Fibroblast of gingiva (primary cell): ENCODE data around the gene GOLGA8M.
"Not testable (repeated sequence)": the region's sequence is repeated elsewhere in the genome, so short reads cannot be mapped to it uniquely, and the experiment has no call there.

Experiments
- DNase-seq: peaks from one replicate; pipeline ENCODE4 v3.0.0-alpha.2; 2011; ENCODE audit warnings: low read depth

GOLGA8M gene

DNA sequence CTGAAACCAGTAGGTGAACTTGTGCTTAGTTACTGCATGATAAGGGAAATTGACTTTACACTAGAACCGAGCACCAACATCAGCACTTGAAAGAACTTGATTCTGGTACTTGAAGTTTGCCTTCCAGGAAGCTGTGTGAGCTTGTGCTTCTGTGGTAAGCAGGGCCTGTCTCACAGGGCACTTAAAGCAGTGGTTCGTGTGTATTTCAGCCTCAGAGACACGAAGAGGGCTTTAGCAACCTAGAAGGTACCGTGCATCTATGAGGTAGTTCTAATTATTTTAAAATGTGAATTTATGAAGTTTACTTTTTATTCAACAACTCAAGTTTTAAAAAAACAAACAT lies 56.2 kb downstream of the GOLGA8M start:
- not testable (repeated sequence) for DNase-seq

DNA sequence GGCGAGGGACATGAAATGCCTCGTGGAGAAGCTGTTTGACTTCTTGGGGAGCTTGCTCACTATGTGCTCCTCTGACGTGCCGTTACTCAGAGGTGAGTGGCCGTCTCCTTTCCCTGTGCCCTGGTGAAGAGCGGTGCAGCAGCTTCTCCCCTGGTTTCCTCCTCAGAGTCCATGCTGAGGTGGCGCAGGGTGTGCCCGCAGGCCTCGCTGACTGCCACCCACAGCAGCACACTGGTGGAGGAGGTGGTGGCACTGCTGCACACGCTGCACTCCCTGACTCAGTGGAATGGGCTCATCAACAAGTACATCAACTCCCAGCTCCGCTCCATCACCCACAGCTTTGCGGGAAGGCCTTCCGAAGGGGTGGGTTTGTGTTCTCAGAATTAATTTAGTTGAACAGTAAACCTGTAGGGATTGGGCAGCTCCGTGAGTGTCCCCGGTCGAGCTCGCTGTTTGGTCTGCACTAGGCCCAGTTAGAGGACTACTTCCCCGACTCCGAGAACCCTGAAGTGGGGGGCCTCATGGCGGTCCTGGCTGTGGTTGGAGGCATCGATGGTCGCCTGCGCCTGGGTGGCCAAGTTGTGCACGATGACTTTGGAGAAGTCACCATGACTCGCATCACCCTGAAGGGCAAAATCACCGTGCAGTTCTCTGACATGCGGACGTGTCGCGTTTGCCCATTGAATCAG lies 56.7 kb downstream of the GOLGA8M start:
- not testable (repeated sequence) for DNase-seq

DNA sequence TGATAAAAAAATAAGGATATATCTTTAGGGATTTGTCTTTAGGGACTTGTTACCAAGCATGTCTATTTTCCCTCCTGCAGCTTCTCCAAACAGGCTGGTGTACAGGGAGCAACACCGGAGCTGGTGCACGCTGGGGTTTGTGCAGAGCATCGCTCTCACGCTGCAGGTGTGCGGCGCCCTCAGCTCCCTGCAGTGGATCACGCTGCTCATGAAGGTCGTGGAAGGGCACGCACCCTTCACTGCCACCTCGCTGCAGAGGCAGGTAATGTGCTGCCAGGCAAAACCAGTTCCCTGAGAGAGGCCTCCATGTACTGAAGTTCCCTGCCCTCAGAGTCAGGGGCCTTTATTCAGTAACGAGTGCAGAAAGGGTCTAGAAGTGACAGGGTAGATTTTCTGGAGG lies 58.0 kb downstream of the GOLGA8M start:
- not testable (repeated sequence) for DNase-seq

DNA sequence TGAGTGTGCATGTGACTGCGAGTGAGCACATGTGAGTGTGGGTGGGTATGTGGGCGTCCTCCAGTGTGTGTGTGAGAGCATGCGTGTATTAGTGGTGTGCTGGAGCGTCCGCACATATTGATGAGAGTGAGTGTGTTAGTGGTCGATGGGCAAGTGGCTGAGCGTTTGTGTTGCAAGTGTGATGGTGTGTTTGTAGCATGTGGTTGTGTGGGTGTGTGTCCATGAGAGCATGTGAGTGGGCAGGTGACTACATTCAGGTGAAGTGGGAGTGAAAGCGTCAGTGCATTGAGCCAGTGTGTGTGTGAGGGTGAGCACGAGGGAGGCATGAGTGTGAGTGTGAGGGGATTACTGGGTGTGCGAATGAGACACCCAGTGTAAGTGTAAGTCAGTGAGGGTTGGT lies 59.7 kb downstream of the GOLGA8M start:
- DNase-seq: not testable (repeated sequence)
